GM10847 (cell line): Measurements from ENCODE around the gene PTPRJ.

Experiments used
- POLR2A ChIP-seq: IDR thresholded peaks from 2 replicates; pipeline ENCODE4 v1.6.1; 2011; ENCODE audit not compliant: insufficient read length; ENCODE audit errors: extremely low read depth

Gene PTPRJ

DNA sequence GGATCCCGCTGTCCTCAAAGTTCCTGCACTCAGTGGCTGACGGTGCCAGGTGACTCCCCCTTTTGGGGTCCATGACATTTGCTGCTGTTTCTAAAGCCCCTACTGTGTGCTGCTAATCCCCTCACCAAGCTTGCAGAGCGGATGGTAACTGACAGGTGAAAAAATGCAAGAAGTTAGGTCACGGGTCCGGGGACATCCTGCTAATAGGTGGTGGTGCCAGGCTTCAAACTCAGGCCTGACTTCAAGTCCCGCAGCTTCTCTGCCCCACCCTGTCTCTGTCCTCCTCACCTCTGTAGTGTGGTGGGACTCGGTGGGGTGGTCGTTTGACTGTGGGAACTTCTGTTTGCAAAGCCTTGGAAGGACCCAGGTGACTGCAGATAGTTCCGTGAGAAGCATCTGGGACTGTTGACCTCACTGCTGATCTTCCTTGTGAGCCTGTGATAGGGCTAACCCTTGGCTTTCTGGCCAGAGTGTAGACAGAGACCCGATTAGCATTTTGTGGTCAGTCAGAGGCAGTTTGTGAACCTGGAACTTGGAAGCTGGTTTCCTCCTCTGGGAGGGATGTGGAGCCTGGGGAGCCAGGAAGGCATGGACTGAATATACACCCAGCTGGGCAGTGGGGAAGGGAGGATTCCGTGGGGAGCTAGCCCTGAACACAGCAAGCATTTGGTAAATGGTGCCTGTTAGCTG lies 120.8 kb downstream of the PTPRJ start:
- no peak for TF ChIP-seq POLR2A

DNA sequence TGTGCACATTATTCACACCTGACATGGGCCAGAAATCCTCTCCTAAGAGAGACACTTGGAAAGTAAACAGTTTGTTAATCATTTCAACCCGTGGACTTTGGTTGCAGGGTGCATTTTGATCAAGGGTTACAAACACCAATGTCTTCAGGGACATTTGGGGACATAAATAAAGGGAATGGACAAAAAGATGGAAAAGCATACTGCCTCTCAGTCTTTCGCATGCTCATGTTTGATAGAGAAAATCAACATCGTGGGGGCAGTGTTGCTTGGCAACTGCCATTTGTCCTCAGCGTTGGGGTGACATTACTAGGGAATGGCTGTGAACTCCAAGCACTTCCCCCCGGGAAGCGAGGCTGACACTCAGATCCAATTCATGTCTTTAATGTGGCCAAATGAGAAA lies 121.6 kb downstream of the PTPRJ start:
- TF ChIP-seq POLR2A: no peak

DNA sequence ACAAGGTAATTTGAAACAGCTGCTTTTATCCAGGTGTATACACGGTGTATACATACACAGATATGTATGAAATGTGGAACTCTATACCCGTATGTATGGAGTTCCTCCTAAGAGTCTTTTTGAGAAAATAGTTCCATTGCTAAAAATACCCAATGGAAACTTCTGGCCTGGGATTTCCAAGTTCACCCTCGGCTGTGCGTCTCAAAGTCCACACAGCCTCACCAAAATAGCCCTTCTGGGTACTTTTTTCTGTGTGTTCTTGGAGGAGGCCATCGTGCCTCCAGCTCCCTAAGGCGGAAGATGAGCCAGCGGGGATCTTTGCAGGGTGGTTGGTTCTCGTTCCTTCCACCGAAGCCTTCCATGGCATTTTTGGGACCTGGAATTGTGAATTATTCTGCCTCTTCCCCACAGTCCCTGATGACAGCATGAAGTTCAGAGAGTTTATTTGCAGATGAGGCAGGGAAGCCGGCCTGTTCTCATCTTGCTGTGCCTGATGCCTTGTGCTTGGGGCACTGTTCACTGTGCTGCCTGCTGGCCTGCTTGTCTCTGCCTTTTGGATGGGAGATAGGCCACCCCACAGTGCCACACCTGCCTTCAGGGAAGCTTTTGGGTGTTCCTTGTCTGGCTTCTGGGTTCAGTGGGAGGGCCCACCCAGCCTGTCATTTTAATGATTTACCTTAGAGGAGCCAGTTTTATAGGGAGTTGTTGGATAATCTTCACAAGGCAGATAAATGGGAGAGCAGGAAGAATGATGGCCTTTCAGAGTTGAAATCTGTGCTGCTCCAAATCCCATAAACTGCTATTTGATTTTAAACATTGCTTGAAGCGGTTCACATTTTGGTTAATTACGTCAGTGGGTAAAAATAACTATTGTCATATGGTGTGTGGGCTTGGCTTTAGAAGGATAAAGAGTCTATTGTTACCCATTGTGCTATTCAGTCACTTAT lies 123.5 kb downstream of the PTPRJ start:
- no peak for TF ChIP-seq POLR2A

DNA sequence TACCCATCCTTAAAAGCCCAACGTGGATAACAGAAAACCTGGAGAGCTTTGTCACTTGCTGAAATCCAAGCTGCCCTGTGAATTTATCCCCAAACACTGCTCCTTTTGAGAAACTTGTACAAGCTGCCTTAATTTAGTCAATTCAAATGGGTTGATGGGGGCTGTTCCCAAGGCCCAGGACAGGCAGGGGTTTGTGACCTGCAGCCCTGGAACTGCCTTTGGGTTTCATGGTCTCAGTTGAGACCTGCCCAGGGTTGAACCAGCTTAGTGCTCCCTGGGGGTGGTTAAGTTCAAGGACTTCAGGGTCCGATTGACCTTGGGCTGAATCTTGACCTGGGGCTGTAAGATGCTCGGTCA lies 124.2 kb downstream of the PTPRJ start:
- no peak for TF ChIP-seq POLR2A

DNA sequence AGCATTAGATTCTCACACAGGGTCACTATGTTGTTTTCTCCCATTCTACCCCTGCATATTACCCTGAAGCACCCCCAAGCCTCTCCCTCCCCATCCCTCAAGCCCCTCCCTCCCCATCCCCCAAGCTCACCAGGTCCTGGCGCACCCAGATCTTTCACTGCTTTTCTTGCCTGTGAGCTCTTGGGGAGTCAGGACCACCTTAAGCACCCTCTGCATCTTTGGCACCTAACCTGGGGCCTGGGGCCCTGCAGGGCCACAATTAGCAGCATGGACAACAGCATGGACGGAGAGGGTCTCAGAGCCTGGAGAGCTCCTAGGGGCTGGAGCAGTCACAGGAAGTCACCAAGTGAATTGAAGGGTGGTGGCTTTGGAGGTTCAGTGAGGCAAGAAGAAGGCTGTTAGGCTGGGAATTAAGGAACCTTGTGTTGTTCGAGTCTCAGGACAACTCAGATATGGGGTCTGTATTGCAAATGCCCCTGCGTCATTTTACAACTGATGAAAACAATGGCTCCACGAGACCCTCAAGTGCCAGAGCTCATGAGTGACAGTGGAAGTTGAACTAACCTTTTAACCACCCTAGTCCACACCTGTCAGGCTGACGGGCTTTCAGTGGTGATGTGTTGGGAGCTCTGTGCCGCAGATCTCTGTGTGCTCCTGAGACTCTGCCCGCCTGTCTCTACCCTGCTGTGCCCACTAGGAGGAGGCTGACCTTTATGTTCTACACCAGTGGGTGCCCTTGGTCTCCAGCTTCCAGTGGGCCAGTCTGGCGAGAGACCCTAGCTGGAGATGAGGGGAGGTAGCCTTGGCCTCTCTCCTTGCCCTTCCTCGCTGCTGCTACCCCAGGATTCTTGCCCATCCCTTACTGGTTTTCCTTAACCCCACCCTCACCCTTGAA lies 125.0 kb downstream of the PTPRJ start:
- TF ChIP-seq POLR2A: no peak

DNA sequence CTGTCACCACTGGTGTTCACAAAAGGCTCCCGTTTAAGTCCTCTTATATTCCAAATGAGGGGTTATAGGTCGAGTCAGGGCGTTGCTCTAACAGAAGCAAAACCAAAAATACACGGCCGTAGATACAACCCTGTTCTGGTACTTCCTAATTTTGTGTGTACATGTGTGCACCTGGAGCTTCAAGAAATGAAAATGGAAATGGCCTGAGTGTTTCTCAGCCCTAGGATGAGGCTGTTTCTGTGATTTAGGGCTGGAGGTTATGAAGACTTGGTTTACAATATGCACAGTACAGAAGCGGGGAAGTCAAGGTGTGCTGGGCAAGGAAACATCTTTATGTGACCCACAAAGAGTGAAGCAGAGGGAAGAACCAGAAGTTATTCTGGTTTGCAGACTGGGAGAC lies 125.8 kb downstream of the PTPRJ start:
- no peak for TF ChIP-seq POLR2A

DNA sequence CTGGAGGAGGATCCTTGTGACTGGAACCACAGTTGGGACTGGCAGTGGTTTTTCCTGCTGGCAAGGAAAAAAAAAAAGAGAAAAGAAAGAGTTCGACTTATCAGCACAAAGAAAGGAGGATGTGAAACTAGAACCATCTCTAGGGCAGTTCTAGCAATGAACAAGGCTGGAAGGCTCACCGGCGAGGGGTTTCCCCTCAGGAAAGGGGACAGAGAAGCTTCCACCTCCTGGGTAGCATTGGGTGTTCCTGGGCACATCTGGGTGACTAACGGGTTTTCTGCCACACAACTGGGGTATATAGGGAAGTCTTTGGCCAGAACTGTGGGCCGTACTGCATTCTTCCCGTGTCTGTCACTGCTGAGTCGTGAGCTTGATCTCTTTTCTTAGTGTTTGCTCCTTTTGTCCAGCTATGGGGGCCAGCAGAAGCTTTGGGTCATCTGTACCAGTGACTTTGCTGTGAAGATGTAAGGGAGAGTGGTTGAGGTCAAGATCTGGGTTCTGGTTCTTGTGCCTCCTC lies 126.9 kb downstream of the PTPRJ start:
- TF ChIP-seq POLR2A: no peak

DNA sequence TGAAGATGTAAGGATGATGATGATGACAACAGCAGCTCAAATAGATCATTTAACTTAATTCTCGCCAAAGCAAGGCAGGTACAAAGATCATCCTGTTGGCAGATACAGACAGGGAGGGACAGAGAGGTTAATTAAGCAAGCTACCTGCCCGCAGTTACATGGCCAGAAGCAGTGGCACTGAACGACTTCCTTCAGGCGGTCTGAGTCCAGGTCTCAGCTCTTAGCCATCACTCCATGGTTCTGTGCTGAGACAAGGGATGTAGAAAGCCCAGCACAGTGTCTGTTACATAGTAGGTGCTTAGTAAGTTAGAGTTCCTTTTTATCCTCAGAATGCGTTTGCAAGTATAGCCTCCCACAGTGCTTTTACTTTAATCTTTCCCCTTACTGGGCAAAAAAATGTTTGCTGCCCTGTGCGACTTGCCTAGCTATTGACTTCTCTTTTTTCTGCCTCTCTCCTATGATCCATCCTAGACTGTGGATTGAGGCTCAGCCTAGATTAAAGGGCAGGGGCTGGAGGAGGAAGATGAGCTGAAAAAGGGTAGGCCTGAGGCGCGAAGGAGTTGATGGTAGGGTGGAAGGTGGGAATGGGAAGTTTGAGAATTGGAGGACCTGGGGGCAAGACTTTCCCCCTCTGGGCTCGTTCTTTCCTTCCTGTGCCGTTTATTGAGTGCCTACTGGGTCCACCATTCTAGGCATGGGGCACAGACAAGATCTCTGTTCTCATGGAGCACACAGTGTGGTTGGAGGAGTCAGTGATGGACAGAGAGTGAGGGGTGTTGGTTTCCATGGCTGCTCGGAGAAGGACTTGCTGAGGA lies 128.1 kb downstream of the PTPRJ start:
- TF ChIP-seq POLR2A: no peak

DNA sequence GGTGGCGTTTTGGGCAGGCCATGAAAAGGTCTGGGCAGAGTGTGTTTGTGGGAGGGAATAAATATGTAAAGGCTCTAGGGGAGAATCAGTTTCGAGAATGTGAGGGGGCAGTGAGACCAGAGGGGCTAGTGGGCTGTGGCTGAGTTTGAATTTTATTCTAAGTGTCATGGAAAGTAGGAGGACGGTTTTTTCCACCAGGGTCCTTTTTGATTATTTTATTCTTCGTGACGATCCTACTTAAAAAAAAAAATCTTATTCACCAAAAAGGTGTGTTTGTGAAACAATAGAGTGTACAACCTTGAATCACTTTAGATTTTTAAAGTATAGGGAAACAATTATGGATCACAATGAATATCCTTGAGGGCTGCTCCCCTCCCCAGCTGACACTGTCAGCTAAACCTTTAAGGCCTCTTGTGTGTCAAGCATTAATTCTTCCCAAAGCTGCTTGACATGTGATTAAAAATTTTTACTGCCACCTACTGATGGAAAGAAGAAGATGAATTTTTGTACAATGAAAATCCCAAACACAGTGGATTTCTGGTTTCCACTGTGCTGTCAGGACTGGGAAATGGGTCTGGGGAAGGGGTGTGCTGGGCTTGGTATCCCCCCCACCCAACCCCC lies 128.8 kb downstream of the PTPRJ start:
- TF ChIP-seq POLR2A: no peak

DNA sequence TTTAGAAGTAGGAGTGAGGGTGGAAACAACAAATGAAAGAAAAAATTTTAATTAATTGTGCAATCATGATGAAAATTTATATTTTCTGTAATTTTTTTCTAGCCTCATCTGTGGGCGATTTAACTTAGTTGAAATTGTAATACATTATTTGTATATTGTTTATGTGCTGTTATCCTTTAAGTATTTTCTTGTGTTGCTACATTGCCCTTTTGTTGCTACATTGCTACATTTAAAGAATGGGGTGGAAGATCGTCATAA lies 130.1 kb downstream of the PTPRJ start:
- TF ChIP-seq POLR2A: no peak

DNA sequence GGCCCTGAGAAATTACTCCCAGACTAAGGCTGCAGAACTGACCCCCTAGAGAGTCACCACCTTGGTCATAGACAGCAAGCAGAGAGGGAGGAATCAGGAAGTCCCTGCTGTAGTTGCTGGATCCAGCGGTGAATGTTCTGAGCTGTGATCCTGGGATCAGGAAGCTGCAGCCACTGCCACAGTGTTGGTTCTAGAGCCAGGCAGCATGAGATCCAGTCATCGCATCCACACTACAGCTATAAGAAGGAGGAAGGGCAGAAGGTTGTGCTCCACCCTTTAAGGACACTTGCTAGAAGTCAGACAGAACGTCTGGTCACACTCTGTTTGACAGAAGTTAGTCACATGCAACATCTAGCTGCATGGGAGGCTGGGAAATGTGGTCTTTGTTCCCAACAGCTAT lies 131.5 kb downstream of the PTPRJ start:
- TF ChIP-seq POLR2A: no peak

DNA sequence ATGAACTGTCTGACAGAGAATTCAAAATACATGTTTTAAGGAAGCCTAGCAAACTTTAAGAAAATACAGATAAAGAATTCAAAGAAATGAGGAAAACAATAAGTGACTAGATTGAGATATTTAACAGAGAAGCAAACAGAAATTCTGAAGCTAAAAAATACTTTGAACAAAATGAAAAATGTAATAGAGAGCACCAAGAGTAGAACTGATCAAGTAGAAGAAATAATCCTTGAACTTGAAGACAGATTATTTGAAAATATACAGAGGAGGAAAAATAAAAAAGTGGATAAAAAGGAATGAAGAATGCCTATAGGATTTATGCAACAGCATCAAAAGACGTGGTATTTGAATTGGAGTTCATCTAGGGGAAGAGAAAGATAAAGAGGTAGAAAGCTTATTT lies 134.4 kb downstream of the PTPRJ start:
- TF ChIP-seq POLR2A: no peak

DNA sequence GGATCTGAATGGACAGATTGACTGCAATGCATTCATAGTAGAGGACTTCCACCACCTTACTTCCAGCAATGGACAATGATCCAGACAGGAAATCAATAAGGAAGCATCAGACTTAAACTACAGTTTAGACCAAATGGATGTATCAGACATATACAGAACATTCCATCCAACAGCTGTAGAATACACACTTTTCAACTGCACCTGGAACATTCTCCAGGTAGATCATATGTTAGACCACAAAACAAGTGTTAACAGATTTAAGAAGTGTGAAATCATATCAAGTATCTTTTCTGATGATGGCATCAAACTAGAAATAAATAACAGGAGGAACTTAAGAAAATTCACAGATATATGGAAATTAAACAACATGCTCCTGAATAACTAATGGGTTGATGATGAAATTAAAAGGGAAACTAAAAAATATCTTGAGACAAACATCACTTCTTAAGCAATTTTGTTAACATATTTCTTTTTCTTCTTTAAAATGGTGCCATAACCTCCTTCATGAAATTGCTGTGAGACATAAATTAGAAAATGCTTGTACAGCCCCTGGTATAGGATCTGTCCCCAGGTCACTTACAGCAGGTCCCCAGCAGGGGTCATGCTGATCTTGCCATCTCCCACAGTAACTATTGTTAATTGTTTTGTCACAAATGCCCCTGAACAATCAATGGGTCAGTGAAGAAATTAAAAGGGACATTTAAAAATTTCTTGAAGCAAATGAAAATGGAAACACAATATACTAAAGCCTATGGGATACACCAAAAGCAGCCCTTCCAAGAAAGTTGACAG lies 136.3 kb downstream of the PTPRJ start:
- no peak for TF ChIP-seq POLR2A

DNA sequence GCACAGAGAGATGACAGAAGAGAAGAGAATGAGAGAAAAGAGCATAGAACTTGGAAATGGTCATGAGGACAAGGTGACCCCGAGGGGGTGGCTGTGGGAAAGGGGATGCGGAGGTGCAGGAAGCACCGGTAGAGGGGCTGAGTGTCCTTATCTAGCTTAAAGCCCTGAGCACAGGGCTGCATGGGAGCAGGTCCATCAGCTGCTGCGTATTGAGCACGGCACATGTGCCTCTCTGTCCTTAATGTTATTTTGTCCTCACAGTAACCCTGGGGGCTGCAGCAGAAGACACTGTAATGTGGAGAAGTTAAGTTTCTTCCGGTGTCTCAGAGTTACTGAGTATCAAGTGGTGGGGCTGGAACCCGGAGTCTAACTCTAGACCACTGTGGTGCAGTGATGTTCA lies 141.9 kb downstream of the PTPRJ start:
- no peak for TF ChIP-seq POLR2A

DNA sequence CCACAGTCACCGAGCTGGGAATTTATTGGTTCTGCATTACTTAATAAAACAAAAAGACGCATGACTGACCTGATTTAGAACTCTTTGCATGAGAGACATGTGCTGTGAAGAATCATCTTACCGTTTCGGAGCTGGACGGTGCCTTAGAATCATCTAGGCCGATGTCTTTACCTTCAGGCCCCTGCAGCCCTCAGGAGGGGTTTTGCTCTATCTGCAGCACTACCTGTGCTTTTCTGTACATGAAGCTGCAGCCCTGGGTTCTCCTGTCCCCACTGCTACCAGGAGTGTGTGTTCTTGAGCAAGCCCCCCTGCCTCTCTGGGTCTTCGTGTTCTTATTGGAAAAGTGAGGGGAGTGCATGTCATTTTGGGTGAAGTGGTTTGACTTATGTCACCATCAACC lies 142.3 kb downstream of the PTPRJ start:
- TF ChIP-seq POLR2A: no peak
